Calu3 (cell line): Measurements from ENCODE around the gene EIF3J. TPM values are rescaled to one million over a fixed set of nuclear protein-coding genes. Genes with fewer than 3 reads are reported as not detected.
A peak's percentile ranks its signal among the peaks of the same experiment; 100 is the strongest.

ENCODE experiments used
- BruUV-seq: library from RNA; stranded (reverse); fragments of 400-500 nt; replicated peaks from 2 replicates; lab custom pipeline; 2021; lab: Mats Ljungman, UMichigan
- CTCF ChIA-PET: fragments of 300-600 bp; sonication (Branson Sonifier 250); formaldehyde crosslinking; loops from one replicate; lab custom pipeline; 2022; ENCODE audit warnings: antibody characterized with exemption; lab: Charles Lee
- DNase-seq: peaks from one replicate; pipeline ENCODE4 v3.0.0; 2022
- H3K27ac Mint-ChIP-seq: one replicate; pipeline ENCODE4 v1.8.0; 2022; ENCODE audit warnings: mixed read lengths; ENCODE audit not compliant: unreplicated experiment
- H3K27me3 Mint-ChIP-seq: one replicate; pipeline ENCODE4 v1.8.0; 2022; ENCODE audit warnings: mixed read lengths; ENCODE audit not compliant: unreplicated experiment
- H3K36me3 Mint-ChIP-seq: one replicate; pipeline ENCODE4 v1.8.0; 2022; ENCODE audit warnings: mild to moderate bottlenecking, moderate library complexity, mixed read lengths; ENCODE audit not compliant: insufficient read depth, unreplicated experiment
- H3K4me1 Mint-ChIP-seq: one replicate; pipeline ENCODE4 v1.8.0; 2022; ENCODE audit warnings: mild to moderate bottlenecking, low read depth, mixed read lengths; ENCODE audit not compliant: unreplicated experiment
- H3K4me3 Mint-ChIP-seq: one replicate; pipeline ENCODE4 v1.8.0; 2022; ENCODE audit warnings: mild to moderate bottlenecking, low read depth, moderate library complexity, mixed read lengths; ENCODE audit not compliant: unreplicated experiment
- H3K9me3 Mint-ChIP-seq: one replicate; pipeline ENCODE4 v1.8.0; 2022; ENCODE audit warnings: low read depth, mixed read lengths; ENCODE audit not compliant: unreplicated experiment
- CTCF ChIP-seq: fragments of 200-600 bp; IDR thresholded peaks from one replicate; pipeline ENCODE4 v1.8.0; 2022; ENCODE audit warnings: antibody characterized with exemption; ENCODE audit not compliant: unreplicated experiment
- intact Hi-C: fragments of 100-400 bp; cut with micrococcal nuclease; formaldehyde crosslinking; loops from one replicate; pipeline ENCODE4 v1.10.0; 2022; ENCODE audit not compliant: unreplicated experiment
- total RNA-seq: library from RNA; stranded (reverse); gene quantifications from 2 replicates; pipeline ENCODE4 v1.2.3, GENCODE V29; 2022

The EIF3J gene
- total RNA-seq, 1 experiment from 2014 or later = 86.5 TPM

- no peak for DNase-seq
- no peak overlapping the region for H3K27ac Mint-ChIP-seq
- intact Hi-C loops = loop anchor here (2.0 kb wide), 1 partner anchor 153 kb away; no protein-coding TSS in a partner anchor
These were observed 48.7 kb downstream of the EIF3J start for GRCh38 chr15:44585633-44586032.

GRCh38 chr15:44588541-44588940, 51.6 kb downstream of the EIF3J start:
- H3K4me3 Mint-ChIP-seq = no peak overlapping the region
- CTCF ChIA-PET = no interaction called here
- TF ChIP-seq CTCF = no peak
- no TSS peak for BruUV-seq
- intact Hi-C loops = no loop called here
- H3K9me3 Mint-ChIP-seq = no peaks in the 10 kb centered on the region
- H3K36me3 Mint-ChIP-seq = peaks cover 6% of the 10 kb centered on the region
- H3K4me1 Mint-ChIP-seq = no peaks in the 10 kb centered on the region
- H3K27me3 Mint-ChIP-seq = no peaks in the 10 kb centered on the region
- H3K27ac Mint-ChIP-seq = no peak overlapping the region
- DNase-seq = no peak

More at GRCh38 chr15:44585633-44586032, 48.7 kb downstream of the EIF3J start:
- no TSS peak for BruUV-seq
- H3K4me3 Mint-ChIP-seq = no peak overlapping the region
- no peak for TF ChIP-seq CTCF
- no peaks in the 10 kb centered on the region for H3K27me3 Mint-ChIP-seq
- no peaks in the 10 kb centered on the region for H3K4me1 Mint-ChIP-seq
- CTCF ChIA-PET = interaction anchor here (0.6 kb wide), 1 partner anchor 194 kb away, joined by 3 read pairs; no protein-coding TSS in a partner anchor
- H3K36me3 Mint-ChIP-seq = peaks cover 13% of the 10 kb centered on the region
- H3K9me3 Mint-ChIP-seq = no peaks in the 10 kb centered on the region

- H3K36me3 Mint-ChIP-seq = no peaks in the 10 kb centered on the region
- TF ChIP-seq CTCF = no peak
- intact Hi-C loops = no loop called here
- DNase-seq = peak; percentile 2
- H3K9me3 Mint-ChIP-seq = no peaks in the 10 kb centered on the region
- CTCF ChIA-PET = no interaction called here
- H3K4me3 Mint-ChIP-seq = no peak overlapping the region
- no peak overlapping the region for H3K27ac Mint-ChIP-seq
- no peaks in the 10 kb centered on the region for H3K4me1 Mint-ChIP-seq
- BruUV-seq = no TSS peak
- no peaks in the 10 kb centered on the region for H3K27me3 Mint-ChIP-seq
These were observed 54.4 kb downstream of the EIF3J start for GRCh38 chr15:44591326-44591725.

GRCh38 chr15:44593042-44593736, 56.2 kb downstream of the EIF3J start:
- CTCF ChIA-PET = interaction anchor here (0.7 kb wide), 1 partner anchor 10 kb away, joined by 3 read pairs; no protein-coding TSS in a partner anchor
- Mint-ChIP-seq H3K27me3 (no peaks in the 10 kb centered on the region), H3K27ac (no peak overlapping the region), H3K4me1 (no peaks in the 10 kb centered on the region), H3K4me3 (no peak overlapping the region), H3K9me3 (no peaks in the 10 kb centered on the region), H3K36me3 (peaks cover 5% of the 10 kb centered on the region)
- intact Hi-C loops = no loop called here
- BruUV-seq = no TSS peak
- no peak for DNase-seq
- no peak for TF ChIP-seq CTCF
